CD4-positive, alpha-beta T cell treated with Interleukin-21 for 1 hour (primary cell): ENCODE measurements around the gene SUOX.
"Not testable (repeated sequence)": the region's sequence is repeated elsewhere in the genome, so short reads cannot be mapped to it uniquely, and the experiment has no call there.

Experiments used
- DNase-seq: peaks from one replicate; pipeline ENCODE4 v3.0.0-alpha.2; 2020

SUOX gene

GRCh38 chr12:55996715-55997534 lies at the start of gene SUOX:
TSS of gene SUOX (plus strand) at chr12:55997276. CDS start at chr12:56002222, 4,946 bp downstream.
- peak; percentile 49 for DNase-seq

DNA sequence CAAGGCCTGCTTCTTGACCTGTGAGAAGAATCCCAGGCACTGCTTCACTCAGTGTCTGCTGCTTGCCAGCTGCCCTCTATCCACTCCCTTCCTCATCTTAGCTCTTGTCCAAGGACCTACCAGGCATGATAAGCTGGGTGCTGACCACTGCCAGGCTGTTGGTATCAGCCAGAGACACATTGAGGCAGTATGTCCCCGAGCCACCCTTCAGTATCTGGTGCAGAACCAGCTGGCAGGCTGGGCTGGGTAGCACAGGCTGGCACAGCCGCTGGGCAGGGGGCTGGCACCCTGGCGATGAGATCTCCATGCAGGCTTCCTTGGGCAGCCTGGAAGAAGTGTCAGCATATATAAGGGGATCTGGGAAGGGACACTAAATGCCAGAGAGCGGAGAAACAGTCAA lies 41.7 kb upstream of the SUOX start:
- no peak for DNase-seq

DNA sequence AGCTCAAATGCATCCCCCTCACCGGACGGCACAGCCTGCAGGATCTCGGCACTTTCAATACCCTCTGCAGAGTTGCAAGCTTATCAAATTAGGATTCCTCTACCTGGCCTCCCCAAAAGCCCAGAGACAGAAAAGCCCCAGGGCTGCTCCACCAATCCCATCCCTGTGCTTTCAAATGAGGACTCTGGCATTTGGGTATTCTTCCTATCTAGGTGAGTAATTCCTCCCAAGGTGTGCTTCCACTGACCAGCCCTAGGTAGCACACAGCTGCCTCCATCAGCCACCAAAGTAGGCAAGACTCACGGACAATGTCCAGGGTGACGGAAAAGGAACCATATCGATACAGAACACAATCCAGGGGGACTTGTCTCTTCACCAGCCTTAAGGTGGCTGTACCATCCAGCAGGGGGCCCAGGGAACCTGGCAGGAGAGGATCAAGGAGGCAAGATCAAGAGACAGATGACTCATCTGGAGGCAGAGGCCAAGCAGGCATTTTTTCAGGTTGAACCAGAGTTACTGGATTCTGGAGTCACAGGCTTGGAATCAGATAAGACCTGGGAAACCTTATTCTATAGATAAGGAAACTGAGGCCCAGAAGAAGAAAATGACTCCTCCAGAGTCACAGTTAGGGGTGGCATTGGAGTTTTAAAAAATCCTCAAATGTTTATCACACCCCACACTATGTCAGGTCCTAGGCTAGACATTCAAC lies 41.1 kb upstream of the SUOX start:
- peak; percentile 49 for DNase-seq

DNA sequence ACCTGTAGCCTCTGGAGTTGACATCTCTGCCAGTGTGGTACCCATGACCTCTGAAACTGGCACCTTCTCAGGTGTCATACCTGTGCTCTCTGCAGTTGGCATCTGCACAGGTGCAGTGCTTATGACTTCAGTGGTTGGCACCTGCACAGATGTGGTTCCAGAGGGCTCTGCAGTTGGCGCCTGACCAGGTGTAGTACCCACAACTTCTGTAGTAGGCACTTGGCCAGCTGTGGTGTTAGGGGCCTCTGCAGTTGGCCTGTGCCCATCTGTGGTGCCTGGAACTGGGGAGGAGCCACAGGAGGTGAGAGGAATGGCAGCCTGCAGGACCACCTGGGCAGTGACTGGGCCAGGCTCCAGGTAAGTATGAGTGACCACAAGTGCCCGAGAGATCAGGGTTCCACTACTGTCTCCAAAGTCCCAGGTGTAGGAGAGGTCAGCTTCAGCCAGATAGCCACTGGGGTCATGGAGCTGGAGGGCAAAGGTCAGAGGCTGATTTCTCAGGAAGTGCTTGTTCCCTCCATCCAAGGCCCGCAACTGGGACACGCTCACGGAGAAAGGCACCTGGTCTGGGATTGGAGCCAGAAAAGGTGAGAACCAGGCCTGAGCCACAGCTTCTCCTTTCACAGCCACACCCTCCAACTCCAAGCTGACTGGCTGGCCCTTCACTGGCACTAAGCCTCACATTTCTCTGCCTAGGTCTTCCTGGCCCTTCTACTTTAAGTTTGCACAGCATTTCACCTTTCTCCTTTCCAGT lies 39.8 kb upstream of the SUOX start:
- no peak for DNase-seq

- no peak for DNase-seq
These were observed 33.3 kb upstream of the SUOX start for GRCh38 chr12:55963760-55964159.

DNA sequence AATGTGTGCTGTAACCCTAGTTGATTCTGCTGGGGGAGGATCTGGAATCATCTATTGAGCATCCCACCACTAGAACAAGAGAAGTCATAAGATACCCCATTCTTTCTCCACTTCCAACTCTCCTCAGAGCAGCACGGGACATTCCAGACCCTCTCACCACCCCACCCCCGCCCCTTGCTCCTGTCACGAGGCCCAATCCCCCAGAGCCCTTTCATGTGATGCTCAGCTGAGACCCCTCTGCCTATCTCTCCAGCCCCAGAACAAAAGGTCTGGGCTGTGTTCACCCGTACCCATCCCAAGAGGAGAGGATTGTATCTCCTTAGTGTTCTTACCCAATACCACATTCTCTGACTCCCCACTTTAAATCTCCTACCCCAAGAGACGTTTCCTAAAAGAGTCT lies 31.8 kb upstream of the SUOX start:
- no peak for DNase-seq

GRCh38 chr12:55965941-55966407 lies 31.1 kb upstream of the SUOX start, which contains the start of gene PMEL:
TSS of gene PMEL (minus strand) at chr12:55966042. CDS start at chr12:55966011, 31 bp downstream.
- no peak for DNase-seq

- DNase-seq: peak; percentile 90
These were observed 30.4 kb upstream of the SUOX start, which contains the start of gene CDK2 for GRCh38 chr12:55966408-55967281. TSS of gene CDK2 (plus strand) at chr12:55966830. CDS start at chr12:55967009, 179 bp downstream.

- no peak for DNase-seq
These were observed 27.7 kb upstream of the SUOX start for GRCh38 chr12:55969356-55969755.

DNA sequence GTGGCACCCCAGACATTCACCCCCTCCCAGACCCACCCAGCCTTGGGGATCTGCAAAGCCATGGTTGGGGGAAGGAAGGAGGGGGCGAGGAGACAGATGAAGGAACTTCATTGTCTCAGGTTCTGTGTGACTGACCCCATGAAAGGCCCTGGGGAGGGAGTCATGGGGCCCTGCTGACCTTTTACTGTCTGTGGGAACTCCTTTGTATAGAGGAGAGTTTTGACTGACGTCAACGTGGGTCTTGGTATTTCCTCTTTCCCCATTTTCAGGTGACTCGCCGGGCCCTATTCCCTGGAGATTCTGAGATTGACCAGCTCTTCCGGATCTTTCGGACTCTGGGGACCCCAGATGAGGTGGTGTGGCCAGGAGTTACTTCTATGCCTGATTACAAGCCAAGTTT lies 26.3 kb upstream of the SUOX start:
- no peak for DNase-seq

DNA sequence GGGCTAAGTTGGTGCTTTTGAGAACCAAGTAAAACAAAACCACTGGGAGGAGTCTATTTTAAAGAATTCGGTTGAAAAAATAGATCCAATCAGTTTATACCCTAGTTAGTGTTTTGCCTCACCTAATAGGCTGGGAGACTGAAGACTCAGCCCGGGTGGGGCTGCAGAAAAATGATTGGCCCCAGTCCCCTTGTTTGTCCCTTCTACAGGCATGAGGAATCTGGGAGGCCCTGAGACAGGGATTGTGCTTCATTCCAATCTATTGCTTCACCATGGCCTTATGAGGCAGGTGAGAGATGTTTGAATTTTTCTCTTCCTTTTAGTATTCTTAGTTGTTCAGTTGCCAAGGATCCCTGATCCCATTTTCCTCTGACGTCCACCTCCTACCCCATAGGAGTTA lies 25.0 kb upstream of the SUOX start:
- no peak for DNase-seq

DNA sequence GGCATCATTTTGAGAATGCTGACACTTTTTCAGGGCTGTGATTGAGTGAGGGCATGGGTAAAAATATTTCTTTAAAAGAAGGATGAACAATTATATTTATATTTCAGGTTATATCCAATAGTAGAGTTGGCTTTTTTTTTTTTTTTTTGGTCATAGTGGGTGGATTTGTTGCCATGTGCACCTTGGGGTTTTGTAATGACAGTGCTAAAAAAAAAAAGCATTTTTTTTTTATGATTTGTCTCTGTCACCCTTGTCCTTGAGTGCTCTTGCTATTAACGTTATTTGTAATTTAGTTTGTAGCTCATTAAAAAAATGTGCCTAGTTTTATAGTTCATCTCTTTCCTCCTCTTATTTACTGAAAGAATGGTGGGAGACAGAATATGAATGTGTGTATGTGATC lies 24.6 kb upstream of the SUOX start:
- DNase-seq: no peak

- peak; percentile 55 for DNase-seq
These were observed 24.0 kb upstream of the SUOX start for GRCh38 chr12:55972911-55973598.

DNA sequence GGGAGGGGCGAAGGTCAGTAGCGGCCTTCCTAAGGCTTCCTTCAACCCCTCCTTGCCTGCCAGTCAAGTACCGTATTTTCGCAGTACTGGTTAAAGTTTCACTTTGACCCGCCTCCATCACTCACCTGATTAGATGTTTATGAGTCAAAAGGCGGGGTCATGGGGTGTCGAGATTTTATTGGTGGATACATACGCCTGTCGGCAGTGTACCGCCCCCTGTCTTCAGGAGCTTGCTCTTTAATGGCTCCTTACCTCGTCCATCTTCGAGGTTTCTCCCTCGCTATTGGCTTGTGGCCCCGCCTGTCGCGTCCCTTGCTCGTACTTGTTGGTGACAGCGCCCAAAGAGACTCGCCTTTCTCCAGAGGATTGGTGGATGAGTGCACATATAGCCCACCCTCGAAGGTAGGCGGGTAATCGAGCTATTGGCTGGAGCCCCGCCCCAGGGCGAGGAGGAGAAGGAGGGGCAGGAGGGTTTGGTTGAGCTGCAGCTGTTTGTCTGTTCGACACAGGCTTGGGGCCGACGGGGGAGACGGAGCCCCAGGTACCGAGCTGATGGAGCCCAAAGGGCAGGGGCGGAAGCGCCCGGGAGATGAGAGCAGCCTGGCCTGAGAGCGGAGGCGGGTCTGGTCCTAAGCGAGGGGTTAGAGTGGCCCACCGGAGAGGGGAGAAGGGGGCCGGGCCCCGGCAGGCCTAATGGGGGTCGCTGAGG lies 23.3 kb upstream of the SUOX start, which contains the start of gene RAB5B:
Gene RAB5B (plus strand): TSS at position 480 of the 709 bp plus-strand sequence. CDS start 12,883 bp downstream, outside the sequence.
- peak; percentile 100 for DNase-seq

DNA sequence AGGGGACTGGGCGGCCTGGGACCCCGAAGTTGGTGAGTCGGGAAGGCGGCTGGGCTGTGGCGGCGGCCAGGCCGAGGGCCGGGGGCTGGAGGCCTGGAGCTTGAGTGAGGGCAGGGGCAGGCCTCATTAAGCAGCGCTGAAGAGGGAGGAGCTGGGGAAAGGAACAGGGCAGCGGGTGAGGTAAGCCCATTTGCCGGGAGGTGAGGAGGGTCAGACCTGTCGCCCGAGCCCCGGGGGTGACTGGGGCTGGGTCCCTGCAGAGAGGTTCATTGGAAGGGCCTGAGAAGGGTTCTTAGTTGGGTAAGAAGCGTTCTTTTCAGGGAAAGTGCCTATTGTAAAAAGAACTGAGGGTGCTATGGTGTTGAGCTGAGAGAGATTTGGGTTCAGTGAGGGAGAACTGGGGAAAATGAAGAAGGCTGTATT lies 22.8 kb upstream of the SUOX start:
- DNase-seq: no peak

- DNase-seq: no peak
These were observed 18.7 kb upstream of the SUOX start for GRCh38 chr12:55978393-55978792.

DNA sequence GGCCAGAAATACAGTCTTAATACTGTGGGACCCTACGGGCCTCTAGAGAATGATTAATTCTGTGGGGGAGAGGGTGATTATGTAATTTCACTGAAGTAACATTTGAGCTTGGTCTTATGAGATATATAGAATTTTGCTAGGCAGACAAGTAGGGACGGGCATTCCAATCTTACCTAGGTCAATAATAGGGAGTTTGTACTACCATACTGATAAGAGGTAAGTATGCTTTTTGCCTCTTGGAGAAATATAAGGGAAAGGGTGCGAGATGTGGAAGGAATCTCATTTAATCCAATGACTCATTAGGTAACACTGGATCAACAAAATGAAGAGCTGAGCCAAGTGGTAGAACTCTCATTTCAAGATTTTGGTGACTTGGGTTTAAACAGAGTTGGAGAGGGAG lies 18.0 kb upstream of the SUOX start:
- no peak for DNase-seq

GRCh38 chr12:55981882-55982281 lies 15.2 kb upstream of the SUOX start:
- not testable (repeated sequence) for DNase-seq

GRCh38 chr12:55982319-55982936 lies 14.6 kb upstream of the SUOX start:
- no peak for DNase-seq

DNA sequence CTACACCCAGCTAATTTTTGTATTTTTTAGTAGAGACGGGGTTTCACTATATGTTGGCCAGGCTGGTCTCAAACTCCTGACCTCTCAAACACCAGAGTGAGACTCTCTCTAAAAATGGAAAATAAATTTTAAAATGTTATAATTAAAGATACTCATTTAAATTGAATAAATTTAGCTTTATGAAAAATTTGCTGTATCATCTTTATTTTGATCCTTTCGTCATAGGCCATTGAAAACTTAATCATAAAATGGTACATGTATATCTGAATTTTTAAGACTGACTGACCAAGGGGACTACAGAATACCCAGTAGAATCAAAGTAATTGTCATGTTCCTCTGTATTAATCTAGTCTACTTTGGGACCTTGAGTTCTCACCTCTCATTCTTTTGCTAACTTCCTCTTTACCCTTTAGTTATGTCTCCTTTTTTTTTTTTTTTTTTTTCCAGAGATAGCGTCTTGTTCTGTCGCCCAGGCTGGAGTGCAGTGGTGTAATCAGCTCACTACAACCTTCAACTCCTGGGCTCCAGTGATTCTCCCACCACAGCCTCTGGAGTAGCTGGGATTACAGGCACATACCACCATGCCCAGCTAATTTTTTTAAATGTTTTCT lies 13.7 kb upstream of the SUOX start:
- DNase-seq: no peak
